Lower lobe of right lung (tissue), 2 donors: ENCODE measurements around the gene ATP5IF1. TPM values are rescaled to one million over a fixed set of nuclear protein-coding genes. Genes with fewer than 3 reads are reported as not detected.

Experiments
- ATAC-seq, 2 donors: fragments of 200-7000 bp; cut with Tn5 transposase; one replicate each; pipeline ENCODE4 v1.9.1; 2020 to 2022; ENCODE audit warnings: mild to moderate bottlenecking in 2 of 2, moderate library complexity in 2 of 2
- DNase-seq: peaks from one replicate; pipeline ENCODE4 v3.0.0-alpha.2; 2020
- H3K27ac ChIP-seq: fragments of 200-600 bp; one replicate; pipeline ENCODE4 v1.8.0; 2022
- H3K27me3 ChIP-seq: fragments of 200-600 bp; one replicate; pipeline ENCODE4 v1.8.0; 2022; ENCODE audit warnings: low read depth
- H3K36me3 ChIP-seq: fragments of 200-600 bp; one replicate; pipeline ENCODE4 v1.8.0; 2022; ENCODE audit warnings: mild to moderate bottlenecking
- H3K4me1 ChIP-seq: fragments of 200-600 bp; one replicate; pipeline ENCODE4 v1.8.0; 2022
- H3K4me3 ChIP-seq: fragments of 200-600 bp; one replicate; pipeline ENCODE4 v1.8.0; 2022; ENCODE audit warnings: mild to moderate bottlenecking
- H3K9me3 ChIP-seq: fragments of 200-600 bp; one replicate; pipeline ENCODE4 v1.8.0; 2022
- intact Hi-C: fragments of 100-400 bp; cut with DNase I; formaldehyde crosslinking; loops from one replicate; pipeline ENCODE4 v1.11.0; 2022
- long read RNA-seq: library from polyadenylated mRNA; unstranded; transcript quantifications from one replicate; pipeline ENCODE4 v2.0.0, GENCODE V29; 2021
- total RNA-seq: library from RNA; stranded (reverse); fragmentation: NEBNext Ultra II Directional; extraction: Animal tissue kit (Norgen Biotek cat#: 25700); gene quantifications from one replicate; pipeline ENCODE4 v1.2.1, GENCODE V29; 2021
- TF ChIP-seq, protein P1 (sequence below): fragments of 200-600 bp; IDR thresholded peaks from one replicate; pipeline ENCODE4 v1.8.0; 2022; ENCODE audit warnings: antibody characterized with exemption, mild to moderate bottlenecking
- donor health status: DM: no; HTN: yes; CAD: no; lungs with severe emphysema.

The ATP5IF1 gene
- 109 TPM for total RNA-seq
- long read RNA-seq, transcript ATP5IF1-201 (3 exons, 494 nt), result major isoform, 37 of 54 reads
- long read RNA-seq, partial matches to known transcripts, result 5 of 54 reads
- long read RNA-seq, other reads (novel, unspliced or antisense), result 11 of 54 reads

DNA sequence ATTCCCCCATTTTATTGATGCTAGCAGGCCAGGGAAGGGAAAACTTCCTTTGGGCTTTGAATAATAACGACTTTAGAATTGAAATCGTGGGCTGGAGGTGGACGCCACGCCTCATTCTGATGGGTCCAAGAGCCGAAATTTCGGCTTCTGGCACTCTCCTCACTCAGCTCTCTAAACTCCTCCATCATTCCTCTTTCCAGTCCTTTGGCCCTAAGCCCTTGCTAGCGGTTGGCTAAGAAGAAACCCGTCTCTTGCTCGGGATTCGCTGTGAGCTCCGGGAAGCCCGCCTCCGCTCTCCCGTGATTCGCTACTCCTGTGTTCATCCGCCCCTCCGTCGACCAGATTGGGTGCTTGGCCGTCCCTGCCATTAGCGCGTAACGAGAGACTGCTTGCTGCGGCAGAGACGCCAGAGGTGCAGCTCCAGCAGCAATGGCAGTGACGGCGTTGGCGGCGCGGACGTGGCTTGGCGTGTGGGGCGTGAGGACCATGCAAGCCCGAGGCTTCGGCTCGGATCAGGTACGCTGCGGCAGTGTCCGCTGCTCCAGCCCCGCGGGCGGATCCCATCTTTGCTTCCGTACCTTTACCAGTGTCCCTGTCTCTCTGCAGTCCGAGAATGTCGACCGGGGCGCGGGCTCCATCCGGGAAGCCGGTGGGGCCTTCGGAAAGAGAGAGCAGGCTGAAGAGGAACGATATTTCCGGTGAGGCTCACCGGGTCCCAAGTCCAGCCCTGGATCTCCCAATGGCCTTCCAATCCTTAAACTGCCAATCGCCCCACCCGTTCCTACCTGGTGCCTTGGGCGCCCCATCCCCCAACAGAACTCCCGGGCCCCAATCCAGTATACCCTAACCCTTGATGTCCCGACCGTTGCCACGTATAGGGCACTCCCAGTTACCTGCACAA lies at the start of gene ATP5IF1:
ATP5IF1 (plus strand) TSS at position 370 of the 901 bp plus-strand sequence; CDS start at position 430, 60 bp downstream.
- no peaks in the 10 kb centered on the region for H3K9me3 ChIP-seq
- H3K4me3 ChIP-seq, result peak within 1 kb of the TSS; percentile 95
- peaks cover 38% of the 10 kb centered on the region for H3K4me1 ChIP-seq
- H3K27me3 ChIP-seq, result no peaks in the 10 kb centered on the region
- intact Hi-C loops, result no loop called here
- DNase-seq (peak; percentile 97), ATAC-seq (peak; percentile 98)
- TF ChIP-seq, protein P1, sequence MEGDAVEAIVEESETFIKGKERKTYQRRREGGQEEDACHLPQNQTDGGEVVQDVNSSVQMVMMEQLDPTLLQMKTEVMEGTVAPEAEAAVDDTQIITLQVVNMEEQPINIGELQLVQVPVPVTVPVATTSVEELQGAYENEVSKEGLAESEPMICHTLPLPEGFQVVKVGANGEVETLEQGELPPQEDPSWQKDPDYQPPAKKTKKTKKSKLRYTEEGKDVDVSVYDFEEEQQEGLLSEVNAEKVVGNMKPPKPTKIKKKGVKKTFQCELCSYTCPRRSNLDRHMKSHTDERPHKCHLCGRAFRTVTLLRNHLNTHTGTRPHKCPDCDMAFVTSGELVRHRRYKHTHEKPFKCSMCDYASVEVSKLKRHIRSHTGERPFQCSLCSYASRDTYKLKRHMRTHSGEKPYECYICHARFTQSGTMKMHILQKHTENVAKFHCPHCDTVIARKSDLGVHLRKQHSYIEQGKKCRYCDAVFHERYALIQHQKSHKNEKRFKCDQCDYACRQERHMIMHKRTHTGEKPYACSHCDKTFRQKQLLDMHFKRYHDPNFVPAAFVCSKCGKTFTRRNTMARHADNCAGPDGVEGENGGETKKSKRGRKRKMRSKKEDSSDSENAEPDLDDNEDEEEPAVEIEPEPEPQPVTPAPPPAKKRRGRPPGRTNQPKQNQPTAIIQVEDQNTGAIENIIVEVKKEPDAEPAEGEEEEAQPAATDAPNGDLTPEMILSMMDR, result no peak
- H3K36me3 ChIP-seq, result peaks cover 12% of the 10 kb centered on the region
- H3K27ac ChIP-seq, result peak within 1 kb of the TSS; percentile 90

DNA sequence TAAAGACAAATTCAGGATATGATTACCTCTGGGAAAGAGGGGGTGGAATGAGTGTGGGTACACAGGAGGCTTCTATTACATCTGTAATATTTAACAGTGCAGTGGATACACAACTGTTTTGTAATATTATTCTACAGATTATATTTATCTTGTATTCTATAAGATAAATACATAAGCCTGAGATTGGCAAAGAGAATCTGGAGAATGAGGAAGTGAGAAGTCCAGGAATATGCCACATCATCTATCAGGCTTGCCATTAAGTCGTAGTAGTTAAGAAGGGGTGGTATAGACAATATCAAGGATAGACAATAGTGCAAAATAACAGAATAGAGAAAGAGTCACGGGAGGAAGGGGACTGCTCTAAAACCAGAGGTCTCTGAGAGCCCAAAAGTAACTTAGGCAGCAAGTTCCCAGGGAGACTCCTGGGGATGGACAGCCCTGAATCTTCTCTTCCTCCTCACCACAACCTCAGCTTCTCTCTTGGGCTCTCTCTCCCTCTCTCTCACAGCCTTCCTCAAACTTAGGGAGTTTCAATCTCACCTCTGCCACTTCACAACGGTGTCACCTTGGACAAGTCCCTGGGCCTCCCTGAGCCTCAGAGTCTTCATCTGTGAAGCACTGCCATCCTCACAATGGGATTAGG lies 45.5 kb upstream of the ATP5IF1 start:
- intact Hi-C loops, result no loop called here
- H3K27ac ChIP-seq, result no peak overlapping the region
- TF ChIP-seq, protein P1, result no peak
- H3K9me3 ChIP-seq, result no peaks in the 10 kb centered on the region
- H3K36me3 ChIP-seq, result no peaks in the 10 kb centered on the region
- ATAC-seq, result no peak
- DNase-seq, result no peak
- no peak overlapping the region for H3K4me3 ChIP-seq
- H3K4me1 ChIP-seq, result peaks cover 6% of the 10 kb centered on the region
- no peaks in the 10 kb centered on the region for H3K27me3 ChIP-seq

DNA sequence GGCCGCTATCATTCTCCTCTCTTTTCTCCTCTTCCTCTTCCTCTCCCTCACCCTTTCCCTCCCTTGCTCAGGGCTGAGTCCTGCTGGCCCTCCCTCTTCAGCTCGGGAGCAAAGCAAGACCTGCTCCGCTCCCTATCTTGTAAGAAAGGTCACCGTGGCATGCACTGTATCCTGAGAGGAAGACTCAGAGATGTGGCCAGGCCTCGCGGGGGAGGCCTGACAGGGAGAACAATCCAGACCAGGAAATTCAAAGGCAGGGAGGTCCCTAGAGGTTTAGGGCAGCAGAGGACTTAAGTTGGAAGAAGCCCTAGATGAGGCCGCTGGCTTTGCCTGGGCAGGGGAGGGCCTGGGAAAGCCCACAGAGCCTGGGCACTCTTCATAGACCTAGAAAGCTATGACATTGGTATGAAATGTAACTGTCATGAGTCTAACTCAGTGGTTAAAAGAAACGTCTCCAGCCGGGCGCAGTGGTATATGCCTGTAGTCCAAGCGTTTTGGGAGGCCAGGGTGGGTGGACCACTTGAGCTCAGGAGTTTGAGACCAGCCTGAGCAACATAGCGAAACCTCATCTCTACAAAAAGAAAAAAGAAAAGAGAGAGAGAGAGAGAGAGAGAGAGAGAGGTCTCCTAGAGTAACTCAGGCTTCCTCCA lies 44.8 kb upstream of the ATP5IF1 start:
- TF ChIP-seq, protein P1, result no peak
- Histone ChIP-seq H3K27ac (no peak overlapping the region), H3K27me3 (no peaks in the 10 kb centered on the region), H3K9me3 (no peaks in the 10 kb centered on the region), H3K4me1 (peaks cover 6% of the 10 kb centered on the region), H3K4me3 (no peak overlapping the region), H3K36me3 (no peaks in the 10 kb centered on the region)
- intact Hi-C loops, result no loop called here
- DNase-seq (no peak), ATAC-seq (no peak)

DNA sequence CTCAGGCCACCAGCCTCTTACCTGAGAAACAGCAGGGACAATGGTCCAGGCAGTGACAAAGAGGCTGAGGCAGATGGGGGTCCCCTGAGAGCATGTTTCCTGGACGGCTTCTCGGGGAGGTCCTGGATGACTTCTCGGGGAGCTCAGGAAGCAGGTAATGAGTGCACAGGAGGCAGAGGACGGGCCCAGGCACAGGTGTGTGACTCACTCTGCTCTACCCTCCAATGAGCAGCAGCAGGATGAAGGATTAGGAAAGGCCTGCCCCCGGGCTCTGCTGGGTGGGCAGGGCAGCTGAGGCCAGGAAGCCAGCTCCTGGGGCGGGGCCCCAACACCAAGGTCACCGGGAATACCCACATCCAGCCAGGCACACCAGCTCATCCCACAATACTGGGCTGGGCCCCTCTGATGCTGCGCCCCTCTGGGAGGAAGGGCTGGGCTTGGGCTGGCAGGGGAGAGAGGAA lies 42.2 kb upstream of the ATP5IF1 start:
- ATAC-seq, result peak; percentile 31 to 43
- Histone ChIP-seq H3K4me1 (peaks cover 16% of the 10 kb centered on the region), H3K9me3 (no peaks in the 10 kb centered on the region), H3K27me3 (no peaks in the 10 kb centered on the region), H3K27ac (no peak overlapping the region), H3K36me3 (peaks cover 6% of the 10 kb centered on the region), H3K4me3 (no peak overlapping the region)
- TF ChIP-seq, protein P1, result no peak
- intact Hi-C loops, result no loop called here
- DNase-seq, result no peak

DNA sequence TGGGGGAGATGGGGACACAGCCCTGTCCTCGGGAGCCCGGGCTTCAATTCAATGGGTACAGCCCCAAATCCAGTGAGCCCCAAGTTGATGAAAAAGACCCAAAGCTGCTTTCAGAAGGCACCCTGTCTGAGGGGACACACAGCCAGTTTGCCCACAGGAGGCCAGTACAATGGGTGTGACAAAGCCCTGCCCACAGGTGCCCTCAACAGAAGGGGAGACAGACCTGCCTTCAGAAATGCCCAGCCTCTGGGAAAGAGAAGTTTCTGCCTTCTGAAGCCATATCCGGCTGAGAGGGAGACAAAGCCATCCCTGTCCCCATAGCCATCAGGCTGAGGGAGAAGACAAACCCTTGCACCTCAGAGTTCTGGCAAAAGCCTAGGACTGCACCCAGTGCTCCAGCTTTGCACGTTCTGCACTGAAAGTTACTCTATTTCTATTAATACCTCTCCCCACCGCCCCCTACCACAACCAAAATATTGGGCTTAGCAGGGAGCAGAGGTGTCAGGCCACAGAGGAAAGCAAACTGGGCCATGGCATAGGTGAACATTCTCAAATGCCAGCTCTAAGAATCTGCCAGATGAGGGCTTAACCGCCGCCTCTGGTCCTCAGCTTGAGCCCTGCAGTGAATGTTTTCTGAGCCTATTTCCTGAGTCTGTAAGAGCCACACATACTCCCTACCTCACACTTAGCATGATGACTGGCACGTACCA lies 41.4 kb upstream of the ATP5IF1 start:
- Histone ChIP-seq H3K27me3 (no peaks in the 10 kb centered on the region), H3K36me3 (peaks cover 13% of the 10 kb centered on the region), H3K4me1 (peaks cover 16% of the 10 kb centered on the region), H3K4me3 (no peak overlapping the region), H3K9me3 (no peaks in the 10 kb centered on the region), H3K27ac (no peak overlapping the region)
- intact Hi-C loops, result no loop called here
- ATAC-seq, result no peak
- TF ChIP-seq, protein P1, result no peak
- no peak for DNase-seq
